Activated CD4-positive, CD25-positive, alpha-beta regulatory T cell treated with anti-CD3 and anti-CD28 coated beads, Interleukin-2, amount 50 U/mL, for 72 hours (primary cell): Measurements from ENCODE around the gene XYLT2.
"Not testable (repeated sequence)": the region's sequence is repeated elsewhere in the genome, so short reads cannot be mapped to it uniquely, and the experiment has no call there.

Source experiments
- DNase-seq: peaks from one replicate; pipeline ENCODE4 v3.0.0; 2021

XYLT2 gene

DNA sequence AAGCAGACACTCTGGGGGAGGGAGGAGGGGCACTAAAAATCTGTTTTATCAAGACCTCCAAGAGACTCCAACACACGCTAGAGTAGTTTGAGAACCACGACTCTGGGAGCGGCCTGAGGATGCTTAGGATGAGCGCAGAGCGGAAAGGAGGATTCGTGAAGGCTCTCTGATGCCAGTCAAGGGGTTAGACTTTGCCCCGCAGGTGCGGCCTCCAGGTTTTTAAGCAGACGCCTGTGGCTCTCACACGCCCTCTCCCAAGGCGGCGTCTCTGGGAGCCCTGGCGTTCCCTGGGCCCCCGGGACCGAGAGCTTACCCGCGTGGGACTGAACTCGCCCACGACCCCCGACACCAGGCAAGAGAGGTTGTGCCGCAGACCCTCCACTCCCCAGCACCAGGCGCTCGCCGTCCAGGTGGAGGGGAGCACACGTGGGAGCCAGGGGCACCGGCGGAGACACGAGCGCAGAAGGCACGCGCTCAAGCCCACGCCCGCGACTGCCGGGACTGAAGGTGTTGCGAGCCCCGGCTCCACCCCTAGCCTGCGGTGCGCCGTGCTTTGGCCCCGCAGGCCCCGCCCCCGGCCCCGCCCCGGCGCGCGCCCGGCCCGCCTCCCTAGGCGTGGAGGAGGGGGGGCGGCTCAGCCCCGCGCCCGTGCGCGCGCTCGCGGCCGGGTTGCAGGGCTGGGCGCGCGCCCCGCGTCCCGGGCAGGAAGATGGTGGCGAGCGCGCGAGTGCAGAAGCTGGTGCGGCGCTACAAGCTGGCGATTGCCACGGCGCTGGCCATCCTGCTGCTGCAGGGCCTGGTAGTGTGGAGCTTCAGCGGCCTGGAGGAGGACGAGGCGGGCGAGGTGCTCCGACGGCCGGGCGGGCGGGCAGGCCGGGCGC is at the start of gene XYLT2:
TSS of gene XYLT2 (plus strand) at position 695 of the 881 bp plus-strand sequence. CDS start at position 710, 15 bp downstream.
- DNase-seq, result peak; percentile 93

DNA sequence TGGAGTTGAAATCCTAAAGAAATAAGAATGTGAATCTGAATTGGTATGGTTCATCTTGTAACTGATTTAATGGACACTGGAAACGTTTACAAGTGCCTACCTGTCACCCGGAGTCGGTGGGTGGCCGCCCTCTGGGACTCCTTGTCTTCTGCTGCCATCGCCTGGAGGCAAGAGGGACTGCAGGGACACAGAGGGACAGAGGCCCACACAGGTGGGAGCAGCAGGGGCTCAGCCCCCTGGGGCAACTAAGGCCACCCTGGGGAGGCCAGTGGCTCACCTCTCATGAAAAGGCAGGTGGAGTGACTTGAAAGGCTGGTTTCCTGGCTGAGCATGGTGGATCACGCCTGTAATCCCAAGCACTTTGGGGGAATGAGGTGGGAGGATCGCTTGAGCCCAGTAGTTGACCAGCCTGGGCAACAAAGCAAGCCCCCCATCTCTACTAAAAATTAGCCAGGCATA is 48.5 kb upstream of the XYLT2 start:
- peak; percentile 77 for DNase-seq

GRCh38 chr17:50298018-50298417 is 47.9 kb upstream of the XYLT2 start:
- no peak for DNase-seq

DNA sequence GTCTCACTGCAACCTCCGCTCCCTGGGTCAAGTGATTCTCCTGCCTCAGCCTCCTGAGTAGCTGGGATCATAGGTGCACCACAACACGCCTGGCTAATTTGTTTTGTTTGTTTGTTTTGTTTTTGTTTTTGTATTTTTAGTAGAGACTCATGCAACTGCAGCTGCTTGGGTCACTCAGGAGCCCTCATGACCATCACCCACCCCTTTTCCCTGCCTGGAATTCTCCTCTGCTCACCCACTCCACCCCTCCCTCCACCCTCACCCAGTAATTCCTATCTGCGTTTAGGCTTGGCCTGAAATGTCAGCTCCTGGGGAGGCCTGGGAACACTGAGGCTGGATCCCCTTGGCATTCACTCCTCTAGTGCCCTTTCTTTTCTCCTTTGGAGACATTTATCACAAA is 46.1 kb upstream of the XYLT2 start:
- DNase-seq, result no peak

- DNase-seq, result not testable (repeated sequence)
Measured at GRCh38 chr17:50300824-50301223, 45.1 kb upstream of the XYLT2 start.

GRCh38 chr17:50301891-50302584 is 43.9 kb upstream of the XYLT2 start:
- DNase-seq, result no peak

DNA sequence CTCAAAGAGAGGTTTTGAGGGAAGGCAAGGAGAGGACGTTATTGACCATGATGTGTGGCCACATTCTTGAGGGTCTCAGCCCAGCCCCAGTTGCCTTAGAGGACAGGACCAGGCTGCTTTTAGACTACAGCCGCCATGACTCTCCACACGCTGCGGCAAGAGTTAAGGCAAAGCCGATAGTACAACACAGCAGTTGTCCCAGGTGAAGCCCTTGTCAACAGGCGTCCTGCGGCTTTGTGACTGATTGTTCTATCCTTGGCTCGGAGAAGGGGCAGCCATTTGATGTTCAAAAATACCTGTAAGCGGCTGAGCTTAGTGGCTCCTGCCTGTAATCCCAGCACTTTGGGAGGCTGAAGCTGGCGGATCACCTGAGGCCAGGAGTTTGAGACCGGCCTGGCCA is 42.9 kb upstream of the XYLT2 start:
- no peak for DNase-seq

GRCh38 chr17:50303596-50303995 is 42.3 kb upstream of the XYLT2 start:
- no peak for DNase-seq

DNA sequence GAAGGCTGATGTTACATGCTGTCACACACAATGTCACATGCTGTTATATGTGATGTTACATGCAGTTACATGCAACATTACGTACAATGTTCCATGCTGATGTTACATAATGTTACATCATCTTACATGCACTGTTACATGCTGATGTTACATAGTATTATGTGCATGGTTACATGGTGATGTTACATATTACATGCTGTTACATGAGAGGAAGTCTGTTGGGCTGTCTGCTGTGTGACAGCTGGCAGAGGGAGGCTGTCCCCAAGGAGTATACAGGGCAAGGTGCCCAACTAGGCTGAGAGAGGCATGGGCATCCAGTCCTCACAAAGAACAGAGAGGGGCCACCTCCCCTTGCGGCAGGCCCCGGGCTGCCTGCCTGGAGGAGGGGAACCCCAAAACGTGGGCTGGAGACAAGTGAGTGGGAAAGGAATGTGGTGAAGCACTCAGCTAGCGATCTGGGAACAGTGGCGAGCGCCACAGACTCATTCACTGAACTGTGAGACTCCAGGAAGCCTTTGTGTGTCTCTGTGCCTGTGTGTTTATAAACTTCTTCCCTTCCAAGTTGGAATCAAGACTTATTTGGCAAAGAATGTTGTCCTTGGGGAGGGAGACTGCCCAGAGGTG is 41.0 kb upstream of the XYLT2 start:
- no peak for DNase-seq

DNA sequence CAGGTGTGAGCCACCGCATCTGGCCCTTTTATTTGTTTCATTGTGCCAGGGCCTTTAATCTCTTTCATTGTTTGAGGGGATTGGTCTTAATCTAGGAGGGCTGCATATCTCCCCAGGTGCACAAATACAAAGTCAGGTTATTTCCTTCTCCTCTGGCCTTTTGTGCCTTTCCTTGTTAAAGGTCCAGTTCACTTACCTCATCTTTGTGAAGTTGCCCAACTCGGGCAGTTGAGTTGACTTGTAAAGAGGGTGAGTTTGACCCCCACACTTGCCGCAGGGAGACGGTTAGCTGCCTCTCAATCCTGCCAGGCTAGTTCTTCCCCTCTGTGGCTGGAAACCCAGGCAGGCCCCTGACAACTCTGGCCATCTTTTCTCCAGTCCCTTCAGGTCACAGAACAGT is 38.3 kb upstream of the XYLT2 start:
- no peak for DNase-seq

GRCh38 chr17:50308666-50309065 is 37.3 kb upstream of the XYLT2 start:
- no peak for DNase-seq

GRCh38 chr17:50310455-50311111 is 35.3 kb upstream of the XYLT2 start:
- DNase-seq, result no peak

GRCh38 chr17:50311112-50311460 is 34.8 kb upstream of the XYLT2 start:
- no peak for DNase-seq

DNA sequence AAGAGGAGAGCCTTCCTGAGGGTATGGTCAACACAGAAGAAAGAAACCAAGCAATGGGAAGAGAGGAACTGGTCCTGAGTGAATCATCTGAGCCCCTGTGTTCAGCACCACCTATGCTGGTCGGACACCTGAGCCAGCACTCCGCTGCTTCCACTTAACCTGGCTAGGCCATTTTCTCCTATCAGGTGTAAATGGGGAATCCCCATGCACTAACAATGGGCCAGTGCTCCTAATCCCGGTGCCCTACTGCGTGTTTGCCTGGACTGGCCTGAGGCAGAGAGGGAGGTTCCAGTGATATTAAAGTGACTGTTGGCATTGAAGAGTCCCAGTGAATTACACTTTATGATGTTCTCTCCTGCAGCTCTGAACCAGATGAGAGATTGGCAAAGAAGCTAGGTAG is 34.4 kb upstream of the XYLT2 start:
- no peak for DNase-seq

DNA sequence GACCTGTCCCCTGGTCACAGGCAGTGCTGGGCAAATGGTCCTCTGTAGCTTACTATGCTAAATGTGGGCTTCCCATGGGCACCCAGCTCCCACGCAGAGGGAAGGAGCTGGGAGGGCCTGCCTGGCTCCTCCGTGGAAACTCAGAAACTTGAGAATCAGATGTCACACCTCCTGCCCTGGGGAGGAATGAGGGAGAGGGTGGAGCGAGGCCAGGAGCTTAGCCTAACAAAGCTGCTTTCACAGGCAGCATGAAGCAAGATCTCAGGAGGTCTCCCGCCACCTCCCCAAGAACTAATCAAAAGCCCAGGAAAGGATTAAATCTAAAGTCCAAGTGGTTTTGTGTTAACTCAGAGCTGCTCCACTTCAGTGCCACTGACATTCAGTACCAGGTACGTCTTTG is 33.6 kb upstream of the XYLT2 start:
- DNase-seq, result no peak

GRCh38 chr17:50314456-50315011 is 31.4 kb upstream of the XYLT2 start:
- no peak for DNase-seq

DNA sequence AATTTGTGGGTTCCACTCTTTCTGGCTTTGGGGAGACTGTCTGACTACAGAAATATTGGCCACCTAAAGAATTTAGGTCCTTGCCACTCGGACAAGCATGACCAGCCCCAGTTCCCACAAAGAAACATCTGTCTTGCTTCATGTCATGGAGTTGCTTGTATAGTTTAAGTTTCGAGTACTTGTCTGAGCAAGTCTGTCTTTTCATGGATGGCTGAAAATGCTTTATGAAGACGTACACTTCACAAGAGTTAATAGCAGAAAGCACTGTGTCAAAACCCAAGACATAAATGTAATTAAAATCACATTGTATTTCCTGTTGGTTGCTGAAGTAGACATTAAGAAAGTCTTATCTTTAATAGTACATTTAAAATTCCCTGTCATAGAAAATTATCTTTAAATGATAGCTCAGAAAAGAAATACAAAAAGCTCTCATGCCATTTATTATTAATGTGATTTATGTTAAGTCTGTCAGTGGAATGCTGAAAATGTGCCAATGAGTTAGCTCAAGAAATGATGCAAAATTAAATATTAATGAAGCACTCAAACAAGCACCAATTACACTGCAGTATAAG is 29.8 kb upstream of the XYLT2 start:
- no peak for DNase-seq

DNA sequence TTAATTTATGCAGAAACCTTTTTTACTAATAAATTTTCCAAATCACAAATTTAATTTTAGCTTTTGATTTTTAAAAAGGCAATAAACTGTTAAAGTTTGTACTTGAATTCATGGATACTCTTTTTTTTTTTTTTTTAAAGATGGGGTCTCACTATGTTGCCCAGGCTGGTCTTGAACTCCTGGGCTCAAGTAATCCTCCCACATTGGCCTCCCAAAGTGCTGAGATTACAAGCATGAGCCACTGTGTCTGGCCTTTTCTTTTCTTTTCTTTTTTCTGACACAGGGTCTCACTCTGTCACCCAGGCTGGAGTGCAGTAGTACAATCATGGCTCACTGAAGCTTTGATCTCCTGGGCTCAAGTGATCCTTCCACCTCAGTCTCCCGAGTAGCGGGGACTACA is 29.3 kb upstream of the XYLT2 start:
- DNase-seq, result not testable (repeated sequence)

- DNase-seq, result no peak
Measured at GRCh38 chr17:50317121-50317520, 28.8 kb upstream of the XYLT2 start.

DNA sequence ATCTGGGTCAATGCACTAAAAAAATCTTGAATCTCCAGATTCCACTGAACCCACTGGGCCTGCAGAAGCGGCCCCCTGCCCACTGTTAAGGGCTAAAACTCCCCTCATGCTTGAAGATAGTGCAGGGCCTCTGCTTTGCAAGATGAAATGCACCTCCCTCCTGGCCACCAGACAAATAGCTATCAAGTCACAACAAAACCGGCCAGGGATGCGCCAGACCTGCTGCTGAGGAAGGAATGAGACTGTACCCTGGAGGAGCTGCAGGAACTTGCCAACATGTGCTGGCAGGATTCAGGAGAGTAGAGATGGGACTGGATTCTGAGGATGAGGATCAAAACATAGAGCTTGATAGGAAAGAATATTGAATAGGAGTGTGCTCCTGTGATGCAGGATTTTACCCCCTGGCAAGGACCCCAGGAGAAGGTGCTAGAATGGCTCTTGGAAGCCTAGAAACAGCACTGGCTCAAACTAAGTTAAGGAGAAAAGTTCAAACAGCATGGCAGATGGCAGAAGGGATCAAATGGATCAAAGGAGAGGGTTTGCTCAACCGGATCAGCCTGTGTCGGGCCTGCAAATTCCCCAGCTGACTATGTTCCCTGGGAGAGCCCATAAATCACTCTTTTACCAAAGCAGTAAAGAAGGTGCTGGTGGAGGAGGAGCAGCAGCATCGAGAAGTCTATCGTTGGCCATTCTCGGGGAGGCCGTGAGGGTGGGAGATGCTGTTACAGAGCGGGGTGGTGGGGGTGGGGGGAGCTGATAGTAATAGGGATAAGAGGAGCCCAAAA is 27.2 kb upstream of the XYLT2 start:
- no peak for DNase-seq

DNA sequence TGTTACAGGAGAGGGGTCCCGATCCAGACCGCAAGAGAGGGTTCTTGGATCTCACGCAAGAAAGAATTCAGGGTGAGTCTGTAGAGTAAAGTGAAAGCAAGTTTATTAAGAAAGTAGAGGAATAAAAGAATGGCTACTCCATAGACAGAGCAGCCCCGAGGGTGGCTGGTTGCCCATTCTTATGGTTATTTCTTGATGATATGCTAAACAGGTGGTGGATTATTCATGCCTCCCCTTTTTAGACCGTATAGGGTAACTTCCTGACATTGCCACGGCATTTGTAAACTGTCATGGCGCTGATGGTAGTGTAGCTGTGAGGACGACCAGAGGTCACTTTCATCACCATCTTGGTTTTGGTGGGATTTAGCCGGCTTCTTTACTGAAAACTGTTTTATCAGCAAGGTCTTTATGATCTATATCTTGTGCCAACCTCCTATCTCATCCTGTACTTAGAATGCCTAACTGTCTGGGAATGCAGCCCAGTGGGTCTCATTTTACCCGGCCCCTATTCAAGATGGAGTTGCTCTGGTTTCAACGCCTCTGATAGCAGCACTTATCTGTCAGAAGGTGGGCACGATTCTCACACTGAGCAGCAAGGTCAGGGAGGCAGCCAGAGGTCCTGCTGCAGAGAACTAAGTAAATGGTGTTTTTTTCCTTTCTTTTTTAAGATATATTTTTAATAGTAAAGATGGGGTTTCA is 26.5 kb upstream of the XYLT2 start:
- DNase-seq, result no peak
